A673 (cell line): ENCODE measurements around the gene RAB11FIP4.

ENCODE experiments used
- CTCF ChIP-seq: fragments of 300-800, 200-600 bp; sonication (generic); conservative IDR thresholded peaks from 2 replicates; pipeline ENCODE4 v1.5.1; 2017; ENCODE audit warnings: low read depth, mild to moderate bottlenecking, antibody characterized with exemption, low read length, moderate library complexity, mixed read lengths
- EZH2 ChIP-seq: fragments of 200-600 bp; sonication (generic); IDR thresholded peaks from 2 replicates; pipeline ENCODE4 v1.6.1; 2017; ENCODE audit warnings: borderline replicate concordance, low read depth, mild to moderate bottlenecking, mixed read lengths, antibody characterized with exemption, low read length; ENCODE audit not compliant: poor library complexity, severe bottlenecking

GRCh38 chr17:31570231-31570630 is 178.8 kb downstream of the RAB11FIP4 start:
- TF ChIP-seq CTCF (no peak), EZH2 (no peak)
